ENCODE results near the gene SLC6A12. TPM values are rescaled to one million over a fixed set of nuclear protein-coding genes. Genes with fewer than 3 reads are reported as not detected.

Gene SLC6A12
- polyA plus RNA-seq, 1 donor from 2014 or later = 0.15 TPM

DNA sequence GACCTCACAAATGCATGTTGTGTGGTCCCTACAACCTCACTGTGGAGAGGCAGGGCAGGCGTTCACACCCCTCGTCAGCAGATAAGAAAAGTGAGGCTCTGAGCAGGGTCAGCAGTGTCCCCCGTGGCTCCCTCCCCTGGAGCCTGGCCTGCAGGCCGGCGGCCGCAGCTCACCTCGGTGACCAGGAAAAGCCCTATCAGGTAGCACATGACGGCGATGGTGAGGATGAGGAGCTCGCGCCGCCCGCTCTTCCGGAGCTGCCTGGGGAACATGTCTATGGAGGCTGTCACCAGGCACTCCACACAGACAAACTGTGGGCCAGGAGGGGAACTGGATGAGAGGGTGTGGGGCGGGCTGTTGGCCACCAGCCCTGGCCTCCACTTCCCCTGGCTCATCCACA is 18.0 kb downstream of the SLC6A12 start:
- Histone ChIP-seq H3K79me2 (replicated peaks; ENCODE audit: insufficient read depth, low read length) (no peaks in the 10 kb centered on the region), H3K4me2 (ENCODE audit: low read length) (no peak overlapping the region), H4K20me1 (ENCODE audit: insufficient read depth) (no peaks in the 10 kb centered on the region), H3K4me3 (ENCODE audit: low read length) (no peak overlapping the region), H3K27ac (ENCODE audit: low read length) (no peak overlapping the region), H3K27me3 (ENCODE audit: insufficient read depth, low read depth, low read length) (no peaks in the 10 kb centered on the region), H3K9me3 (ENCODE audit: low read length) (no peaks in the 10 kb centered on the region), H3K36me3 (ENCODE audit: insufficient read depth, low read length) (no peaks in the 10 kb centered on the region), H3F3A (ENCODE audit: insufficient read depth, low read length, poor library complexity, severe bottlenecking) (no peaks in the 10 kb centered on the region), H2AFZ (ENCODE audit: low read depth, low read length) (no peak overlapping the region), H3K9me2 (ENCODE audit: insufficient read depth, low read length) (no peaks in the 10 kb centered on the region), H3K9ac (ENCODE audit: low read length) (no peak overlapping the region)
- TF ChIP-seq MXI1 (conservative IDR thresholded peaks at IDR 0.05; ENCODE audit: poor library complexity, severe bottlenecking) (no peak), EP300 (conservative IDR thresholded peaks at IDR 0.05; ENCODE audit: poor library complexity, severe bottlenecking) (no peak), POLR2AphosphoS5 (IDR thresholded peaks at IDR 0.05) (no peak), TAF1 (IDR thresholded peaks at IDR 0.05; ENCODE audit: low read depth) (no peak), SMC3 (conservative IDR thresholded peaks at IDR 0.05; ENCODE audit: poor library complexity) (no peak), RAD21 (conservative IDR thresholded peaks at IDR 0.05) (no peak), EZH2 (IDR thresholded peaks at IDR 0.05; ENCODE audit: borderline replicate concordance, insufficient read depth, low read length, poor library complexity, severe bottlenecking) (no peak)
- TF ChIP-seq, protein P1, sequence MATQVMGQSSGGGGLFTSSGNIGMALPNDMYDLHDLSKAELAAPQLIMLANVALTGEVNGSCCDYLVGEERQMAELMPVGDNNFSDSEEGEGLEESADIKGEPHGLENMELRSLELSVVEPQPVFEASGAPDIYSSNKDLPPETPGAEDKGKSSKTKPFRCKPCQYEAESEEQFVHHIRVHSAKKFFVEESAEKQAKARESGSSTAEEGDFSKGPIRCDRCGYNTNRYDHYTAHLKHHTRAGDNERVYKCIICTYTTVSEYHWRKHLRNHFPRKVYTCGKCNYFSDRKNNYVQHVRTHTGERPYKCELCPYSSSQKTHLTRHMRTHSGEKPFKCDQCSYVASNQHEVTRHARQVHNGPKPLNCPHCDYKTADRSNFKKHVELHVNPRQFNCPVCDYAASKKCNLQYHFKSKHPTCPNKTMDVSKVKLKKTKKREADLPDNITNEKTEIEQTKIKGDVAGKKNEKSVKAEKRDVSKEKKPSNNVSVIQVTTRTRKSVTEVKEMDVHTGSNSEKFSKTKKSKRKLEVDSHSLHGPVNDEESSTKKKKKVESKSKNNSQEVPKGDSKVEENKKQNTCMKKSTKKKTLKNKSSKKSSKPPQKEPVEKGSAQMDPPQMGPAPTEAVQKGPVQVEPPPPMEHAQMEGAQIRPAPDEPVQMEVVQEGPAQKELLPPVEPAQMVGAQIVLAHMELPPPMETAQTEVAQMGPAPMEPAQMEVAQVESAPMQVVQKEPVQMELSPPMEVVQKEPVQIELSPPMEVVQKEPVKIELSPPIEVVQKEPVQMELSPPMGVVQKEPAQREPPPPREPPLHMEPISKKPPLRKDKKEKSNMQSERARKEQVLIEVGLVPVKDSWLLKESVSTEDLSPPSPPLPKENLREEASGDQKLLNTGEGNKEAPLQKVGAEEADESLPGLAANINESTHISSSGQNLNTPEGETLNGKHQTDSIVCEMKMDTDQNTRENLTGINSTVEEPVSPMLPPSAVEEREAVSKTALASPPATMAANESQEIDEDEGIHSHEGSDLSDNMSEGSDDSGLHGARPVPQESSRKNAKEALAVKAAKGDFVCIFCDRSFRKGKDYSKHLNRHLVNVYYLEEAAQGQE (IDR thresholded peaks at IDR 0.05; ENCODE audit: borderline replicate concordance) = no peak
- TF ChIP-seq, protein P2, sequence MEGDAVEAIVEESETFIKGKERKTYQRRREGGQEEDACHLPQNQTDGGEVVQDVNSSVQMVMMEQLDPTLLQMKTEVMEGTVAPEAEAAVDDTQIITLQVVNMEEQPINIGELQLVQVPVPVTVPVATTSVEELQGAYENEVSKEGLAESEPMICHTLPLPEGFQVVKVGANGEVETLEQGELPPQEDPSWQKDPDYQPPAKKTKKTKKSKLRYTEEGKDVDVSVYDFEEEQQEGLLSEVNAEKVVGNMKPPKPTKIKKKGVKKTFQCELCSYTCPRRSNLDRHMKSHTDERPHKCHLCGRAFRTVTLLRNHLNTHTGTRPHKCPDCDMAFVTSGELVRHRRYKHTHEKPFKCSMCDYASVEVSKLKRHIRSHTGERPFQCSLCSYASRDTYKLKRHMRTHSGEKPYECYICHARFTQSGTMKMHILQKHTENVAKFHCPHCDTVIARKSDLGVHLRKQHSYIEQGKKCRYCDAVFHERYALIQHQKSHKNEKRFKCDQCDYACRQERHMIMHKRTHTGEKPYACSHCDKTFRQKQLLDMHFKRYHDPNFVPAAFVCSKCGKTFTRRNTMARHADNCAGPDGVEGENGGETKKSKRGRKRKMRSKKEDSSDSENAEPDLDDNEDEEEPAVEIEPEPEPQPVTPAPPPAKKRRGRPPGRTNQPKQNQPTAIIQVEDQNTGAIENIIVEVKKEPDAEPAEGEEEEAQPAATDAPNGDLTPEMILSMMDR (IDR thresholded peaks at IDR 0.05; ENCODE audit: poor library complexity, severe bottlenecking) = no peak

DNA sequence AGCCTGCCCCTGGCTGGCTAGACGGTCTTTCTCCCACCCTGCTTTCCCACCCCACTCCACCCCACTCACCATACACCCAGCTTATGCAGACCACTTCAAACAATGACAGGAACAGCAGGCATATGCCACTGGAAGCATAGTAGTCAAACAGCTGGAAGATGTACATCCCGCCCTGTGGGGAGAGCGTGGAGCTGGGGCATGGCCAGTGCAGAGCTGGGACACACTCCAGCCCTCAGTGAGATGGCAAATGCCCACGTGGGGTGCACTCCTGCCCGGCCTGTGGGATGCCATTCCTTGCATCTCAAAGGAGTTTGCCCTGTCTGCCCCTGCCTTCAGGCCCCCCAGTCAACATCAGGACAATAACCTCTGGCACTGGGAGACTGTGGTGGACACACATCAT is 18.8 kb downstream of the SLC6A12 start:
- no peaks in the 10 kb centered on the region for H3K9me2 ChIP-seq (ENCODE audit: insufficient read depth, low read length)
- H3F3A ChIP-seq (ENCODE audit: insufficient read depth, low read length, poor library complexity, severe bottlenecking) = no peaks in the 10 kb centered on the region
- H2AFZ ChIP-seq (ENCODE audit: low read depth, low read length) = no peak overlapping the region
- no peaks in the 10 kb centered on the region for H3K36me3 ChIP-seq (ENCODE audit: insufficient read depth, low read length)
- no peaks in the 10 kb centered on the region for H3K9me3 ChIP-seq (ENCODE audit: low read length)
- no peak overlapping the region for H3K4me2 ChIP-seq (ENCODE audit: low read length)
- no peaks in the 10 kb centered on the region for H4K20me1 ChIP-seq (ENCODE audit: insufficient read depth)
- H3K4me3 ChIP-seq (ENCODE audit: low read length) = no peak overlapping the region
- H3K79me2 ChIP-seq (replicated peaks; ENCODE audit: insufficient read depth, low read length) = no peaks in the 10 kb centered on the region
- H3K27ac ChIP-seq (ENCODE audit: low read length) = no peak overlapping the region
- no peaks in the 10 kb centered on the region for H3K27me3 ChIP-seq (ENCODE audit: insufficient read depth, low read depth, low read length)
- H3K9ac ChIP-seq (ENCODE audit: low read length) = no peak overlapping the region
- TF ChIP-seq EZH2 (IDR thresholded peaks at IDR 0.05; ENCODE audit: borderline replicate concordance, insufficient read depth, low read length, poor library complexity, severe bottlenecking) (no peak), RAD21 (conservative IDR thresholded peaks at IDR 0.05) (no peak), POLR2AphosphoS5 (IDR thresholded peaks at IDR 0.05) (no peak), SMC3 (conservative IDR thresholded peaks at IDR 0.05; ENCODE audit: poor library complexity) (no peak), EP300 (conservative IDR thresholded peaks at IDR 0.05; ENCODE audit: poor library complexity, severe bottlenecking) (no peak), MXI1 (conservative IDR thresholded peaks at IDR 0.05; ENCODE audit: poor library complexity, severe bottlenecking) (no peak), TAF1 (IDR thresholded peaks at IDR 0.05; ENCODE audit: low read depth) (no peak)
- TF ChIP-seq, protein P2 (IDR thresholded peaks at IDR 0.05; ENCODE audit: poor library complexity, severe bottlenecking) = no peak
- TF ChIP-seq, protein P1 (IDR thresholded peaks at IDR 0.05; ENCODE audit: borderline replicate concordance) = no peak
